HG03565 (cell line): Measurements from ENCODE around the gene CMSS1.

ENCODE experiments used
- ATAC-seq: cut with Tn5 transposase; IDR thresholded peaks from one replicate; pipeline ENCODE4 v1.9.1; 2021; ENCODE audit warnings: mild to moderate bottlenecking, moderate library complexity; ENCODE audit not compliant: unreplicated experiment

CMSS1 gene

GRCh38 chr3:99899603-99900002 lies 81.9 kb downstream of the CMSS1 start:
- no peak for ATAC-seq

DNA sequence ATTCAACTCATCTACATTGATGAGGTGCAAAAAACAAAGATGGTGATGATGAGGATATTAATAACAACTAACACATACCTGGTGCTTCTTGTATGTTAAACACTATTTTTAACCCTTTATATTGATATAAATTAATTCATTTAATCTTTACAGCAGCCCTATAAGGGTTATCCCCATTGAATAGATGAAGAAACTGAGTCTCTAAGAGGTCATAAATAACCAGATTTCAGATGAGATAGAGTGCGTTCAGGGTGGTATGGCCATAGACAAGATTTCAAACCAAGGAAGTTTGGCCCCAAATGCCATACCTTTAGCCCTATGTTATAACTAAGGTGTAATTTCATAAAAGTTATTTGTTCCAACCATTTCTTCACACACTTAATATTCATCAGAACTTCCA lies 82.6 kb downstream of the CMSS1 start:
- no peak for ATAC-seq

- ATAC-seq, result no peak
These were observed 83.7 kb downstream of the CMSS1 start for GRCh38 chr3:99901200-99901926.

DNA sequence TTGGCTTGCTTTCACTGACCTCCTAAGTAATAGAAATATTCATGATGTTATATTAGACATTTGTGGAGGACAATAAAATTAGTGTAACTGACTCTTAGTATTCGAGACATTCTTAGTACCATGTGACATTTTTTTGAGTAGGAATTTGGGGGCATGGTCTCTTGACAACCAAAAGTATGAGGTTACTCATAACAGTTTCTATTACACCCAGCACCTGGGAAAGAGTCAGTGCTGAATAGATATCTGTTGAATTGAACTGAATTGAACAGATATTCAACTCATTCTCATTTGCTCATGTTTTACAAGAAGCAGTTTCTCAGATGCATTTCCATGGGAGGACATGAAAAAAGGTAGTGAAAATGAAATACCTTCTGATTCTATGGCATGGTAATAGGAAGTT lies 84.4 kb downstream of the CMSS1 start:
- no peak for ATAC-seq

- no peak for ATAC-seq
These were observed 86.2 kb downstream of the CMSS1 start for GRCh38 chr3:99903869-99904268.

DNA sequence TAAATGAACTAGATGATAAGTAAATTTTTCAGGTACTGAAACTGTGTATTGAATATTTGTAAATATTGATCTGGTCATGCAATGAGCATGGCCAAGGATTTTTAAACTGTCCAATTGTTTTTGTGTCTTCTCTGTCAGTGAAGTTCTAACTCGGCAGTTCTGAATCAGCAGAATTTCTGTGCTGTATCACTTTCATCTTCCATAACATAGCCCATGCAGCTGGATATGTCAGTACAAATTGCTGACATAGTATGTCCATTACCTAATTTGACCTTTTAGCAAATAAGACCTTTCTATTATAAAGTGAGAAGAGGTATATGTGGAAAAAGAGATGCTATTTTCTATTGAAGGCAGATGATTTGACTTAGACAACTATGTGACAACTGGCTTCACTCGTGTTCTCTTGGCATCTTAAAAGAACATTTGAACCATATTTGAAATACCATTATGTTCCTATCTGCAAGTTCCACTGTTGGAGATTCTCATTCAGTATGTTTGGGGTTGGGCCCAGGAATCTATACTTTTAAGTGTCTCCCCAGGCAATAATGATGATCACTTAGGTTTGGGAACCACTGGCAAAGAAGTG lies 90.4 kb downstream of the CMSS1 start:
- ATAC-seq, result no peak

- ATAC-seq, result no peak
These were observed 92.2 kb downstream of the CMSS1 start for GRCh38 chr3:99909714-99910495.

DNA sequence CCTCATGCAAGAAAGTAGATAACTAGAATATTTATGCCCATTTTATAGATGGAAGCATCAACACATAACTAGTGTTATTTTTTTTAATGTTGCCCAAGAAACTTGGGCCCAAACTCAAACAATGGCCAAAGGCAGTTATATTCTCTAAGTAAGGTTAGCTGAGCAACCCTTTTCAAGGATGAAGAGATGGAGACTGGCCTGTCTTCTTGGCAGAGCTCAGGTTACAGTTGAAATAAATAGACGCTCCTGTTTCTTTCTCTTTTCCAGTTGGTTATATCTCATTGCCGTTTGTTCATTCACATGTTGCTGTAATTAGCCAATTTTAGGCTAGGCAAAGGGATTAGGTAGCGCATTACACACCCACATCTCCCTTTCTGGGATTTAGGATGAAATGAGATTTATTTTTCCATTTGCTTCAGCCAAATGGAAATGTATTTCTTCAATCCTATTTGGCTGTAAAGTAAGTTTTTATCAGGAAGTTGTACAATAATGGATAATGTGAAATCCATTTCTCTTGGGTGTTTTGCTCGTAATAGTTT lies 93.2 kb downstream of the CMSS1 start:
- ATAC-seq, result no peak

- ATAC-seq, result no peak
These were observed 93.8 kb downstream of the CMSS1 start for GRCh38 chr3:99911433-99911832.

GRCh38 chr3:99915906-99916432 lies 98.3 kb downstream of the CMSS1 start:
- ATAC-seq, result no peak

DNA sequence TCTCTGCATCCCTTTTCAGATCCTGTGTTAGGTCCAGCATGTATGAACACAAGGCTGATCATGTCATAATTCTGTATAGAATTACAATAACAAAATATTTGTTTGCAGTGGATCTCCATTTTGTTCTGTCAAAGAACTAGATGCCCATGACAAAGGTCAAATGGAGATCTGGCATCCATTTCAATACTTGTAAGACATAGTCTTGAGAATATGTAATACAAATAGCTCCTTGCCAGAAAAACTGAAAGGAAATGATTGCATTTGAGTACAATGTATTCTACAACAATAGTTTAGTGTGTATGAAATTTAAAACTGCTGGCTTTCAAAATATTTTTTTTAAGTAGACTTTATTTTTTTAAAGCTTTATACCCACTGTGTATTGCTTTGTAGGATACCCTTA lies 101.1 kb downstream of the CMSS1 start:
- no peak for ATAC-seq

GRCh38 chr3:99919694-99920093 lies 102.0 kb downstream of the CMSS1 start:
- no peak for ATAC-seq

DNA sequence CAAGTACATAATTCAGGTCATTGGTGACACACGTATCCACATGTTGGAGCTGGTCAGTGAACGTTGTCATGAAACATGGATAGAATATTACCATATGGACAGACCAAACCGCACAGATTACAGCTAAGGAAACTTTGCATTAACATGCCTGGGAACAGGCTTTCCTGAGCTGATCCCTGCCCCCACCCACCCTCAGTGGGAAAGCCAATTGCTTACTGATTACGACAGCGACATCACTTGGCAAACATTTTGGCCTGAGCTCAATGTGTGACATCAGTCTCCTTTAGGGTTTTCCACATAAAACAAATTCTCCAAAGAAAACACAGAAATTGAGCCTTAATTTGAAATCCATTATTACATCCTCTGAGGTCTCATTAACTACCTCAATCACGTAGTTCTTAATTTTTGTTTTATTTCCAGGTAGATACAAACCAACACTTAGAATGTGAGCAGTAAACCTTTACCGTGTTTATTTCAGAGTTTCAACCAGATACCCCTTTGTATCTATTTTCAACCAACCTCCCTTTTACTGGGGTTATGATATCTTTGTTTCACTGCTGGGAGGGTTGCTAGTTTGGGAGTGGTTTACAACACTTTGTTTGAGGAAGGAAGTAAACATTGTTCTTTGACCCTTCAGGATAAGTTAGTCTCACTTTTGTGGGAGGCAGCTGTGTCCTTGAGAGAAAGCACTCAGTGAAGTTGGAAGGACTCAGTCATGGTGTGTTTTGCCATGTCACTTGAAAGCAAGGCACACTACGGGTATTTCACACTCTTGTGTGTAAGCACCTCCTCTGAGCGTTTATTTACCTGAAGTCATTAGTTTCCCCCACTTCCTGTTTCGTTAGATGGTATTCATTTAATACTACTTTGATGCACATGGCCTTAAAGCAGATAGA lies 103.1 kb downstream of the CMSS1 start:
- ATAC-seq, result no peak

GRCh38 chr3:99921377-99921695 lies 103.7 kb downstream of the CMSS1 start:
- ATAC-seq, result no peak

DNA sequence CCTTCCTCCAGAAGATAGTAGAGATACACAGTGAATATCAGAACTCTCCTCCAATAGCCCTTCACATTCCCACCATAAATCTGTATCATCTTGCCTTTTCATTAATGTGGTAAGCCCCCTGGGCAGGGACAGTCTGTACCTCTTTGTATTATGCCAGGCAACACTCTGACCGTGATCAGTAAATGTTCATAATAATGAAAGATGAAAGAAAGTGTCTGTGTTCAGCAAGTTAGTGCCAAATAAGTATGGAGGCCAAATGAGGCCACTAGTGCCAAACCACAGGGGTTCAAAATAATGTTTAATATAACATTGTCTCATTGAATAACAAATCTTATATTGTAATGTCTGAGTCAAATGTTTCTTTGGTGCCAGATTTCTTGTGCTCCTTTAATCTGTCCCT lies 104.3 kb downstream of the CMSS1 start:
- ATAC-seq, result no peak

- ATAC-seq, result no peak
These were observed 106.2 kb downstream of the CMSS1 start for GRCh38 chr3:99923873-99924272.

GRCh38 chr3:99925584-99926230 lies 108.0 kb downstream of the CMSS1 start:
- ATAC-seq, result no peak

- ATAC-seq, result no peak
These were observed 110.2 kb downstream of the CMSS1 start for GRCh38 chr3:99927671-99928457.
